NCI-H748 (cell line): ENCODE data around the gene NFIB.

Source experiments
- DNase-seq: peaks from one replicate; lab custom pipeline; 2025; ENCODE audit not compliant: unreplicated experiment; lab: John Stamatoyannopoulos, UW

Gene NFIB

GRCh38 chr9:14127656-14128055, 186.3 kb downstream of the NFIB start:
- no peak for DNase-seq

- no peak for DNase-seq
These were observed 194.0 kb downstream of the NFIB start for GRCh38 chr9:14119694-14120514.

- no peak for DNase-seq
These were observed 201.7 kb downstream of the NFIB start for GRCh38 chr9:14112226-14112625.

GRCh38 chr9:14111696-14112095, 202.2 kb downstream of the NFIB start:
- no peak for DNase-seq

DNA sequence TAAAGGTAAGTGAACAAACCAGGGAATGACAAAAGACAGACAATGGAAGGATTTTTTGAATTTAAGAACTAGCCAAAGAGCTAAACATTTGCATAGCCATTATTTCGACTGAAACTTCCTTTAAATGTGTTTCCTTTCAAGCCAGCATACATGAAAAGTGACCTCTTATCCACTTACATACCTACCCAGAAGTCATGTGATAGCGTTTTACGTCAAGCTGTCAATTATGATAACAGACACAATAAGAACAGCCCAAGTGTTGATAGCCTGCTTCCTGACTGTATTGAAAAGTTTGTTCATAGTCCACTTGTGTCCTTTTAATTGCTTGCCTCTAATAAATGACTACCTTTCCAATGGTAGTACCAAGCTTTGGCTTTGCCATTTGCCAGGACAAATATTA, 206.0 kb downstream of the NFIB start:
- peak; percentile 58 for DNase-seq

DNA sequence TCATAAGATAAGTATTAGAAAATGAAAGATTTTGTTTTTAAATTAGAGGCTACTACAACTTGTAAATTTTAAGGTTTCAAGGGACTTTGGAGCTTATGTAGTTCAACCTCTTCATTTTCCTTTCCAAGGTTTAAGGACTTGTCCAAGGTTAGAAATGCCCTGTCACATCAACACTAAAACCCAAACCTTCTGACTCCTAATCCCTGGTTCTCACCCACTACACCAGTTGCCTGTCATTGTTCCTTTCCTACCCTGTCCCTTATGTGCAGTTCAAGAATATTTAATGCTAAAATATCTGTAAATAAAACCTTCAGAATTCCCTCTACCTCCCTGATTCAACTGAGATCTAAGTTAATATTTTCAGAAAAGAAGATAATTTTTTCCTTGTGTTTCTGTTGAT, 206.4 kb downstream of the NFIB start:
- DNase-seq = peak; percentile 28

DNA sequence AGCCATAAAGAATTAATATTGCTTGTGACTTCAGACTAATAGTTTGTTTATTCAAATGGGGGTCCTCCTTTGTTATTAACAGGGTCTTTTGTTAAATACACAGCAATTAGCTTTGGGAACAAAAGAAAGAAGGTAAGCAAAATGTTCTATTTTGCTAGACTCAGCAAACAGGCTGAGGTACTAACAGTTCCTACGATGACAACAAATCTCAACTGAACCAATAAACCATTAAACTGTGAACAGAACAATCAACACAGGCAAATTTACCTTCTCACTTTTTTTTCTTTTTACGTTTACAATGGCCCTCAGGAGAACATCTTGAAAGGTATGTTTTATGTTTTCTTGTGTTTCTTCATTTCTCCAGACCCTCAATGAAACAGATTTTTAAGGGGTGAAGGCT, 207.2 kb downstream of the NFIB start:
- peak; percentile 98 for DNase-seq

- DNase-seq = no peak
These were observed 209.4 kb downstream of the NFIB start for GRCh38 chr9:14104496-14104895.

DNA sequence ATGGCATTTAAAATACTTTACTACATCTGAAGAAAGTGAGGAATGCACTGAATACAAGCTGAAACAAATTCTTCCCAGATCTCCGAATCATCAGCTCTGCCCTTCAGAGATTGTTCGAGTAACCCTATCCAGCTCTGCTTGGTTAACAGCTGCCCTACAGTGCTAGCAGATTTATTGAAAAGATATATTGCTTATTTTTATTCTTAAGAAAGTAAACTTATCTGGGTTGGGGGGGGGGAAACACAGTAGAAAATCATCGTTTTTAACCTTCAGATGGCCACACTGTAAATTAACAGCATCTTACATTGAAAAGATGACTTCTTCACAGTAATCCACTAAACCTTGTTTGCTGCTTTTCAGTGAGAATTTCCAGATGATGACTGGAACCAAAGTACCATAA, 210.8 kb downstream of the NFIB start:
- no peak for DNase-seq

GRCh38 chr9:14099737-14100136, 214.2 kb downstream of the NFIB start:
- DNase-seq = no peak

DNA sequence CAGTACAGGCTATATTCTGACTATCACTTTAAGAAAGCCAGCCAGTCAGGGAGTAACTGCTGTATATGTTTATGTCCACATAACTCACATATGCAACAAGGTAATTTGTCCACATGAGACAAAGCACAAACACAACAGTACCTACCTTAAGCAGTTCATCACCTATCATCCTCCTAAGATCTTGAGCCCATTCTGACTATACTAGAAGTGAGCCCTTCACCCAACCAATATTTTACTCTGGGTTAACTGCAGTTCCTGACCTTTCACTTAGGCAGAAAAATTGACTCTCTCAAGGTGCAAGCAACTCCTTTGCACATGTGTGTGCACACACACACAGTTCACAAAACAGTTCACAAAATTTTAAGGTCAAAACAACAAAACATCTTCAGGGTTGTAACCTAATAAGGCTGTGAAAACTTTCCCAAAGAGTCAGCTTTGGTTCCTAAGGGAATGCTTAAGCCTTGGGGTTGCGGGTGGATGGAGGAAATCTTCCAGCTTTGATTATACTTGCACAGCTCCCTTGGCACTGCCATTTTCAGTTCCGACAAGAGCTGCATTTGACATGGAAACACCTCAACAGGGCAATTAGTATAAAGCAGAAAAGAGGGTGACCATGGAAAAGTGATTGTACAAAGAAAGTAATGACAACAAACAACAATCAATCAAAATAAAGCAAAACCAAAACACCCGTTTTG, 215.3 kb downstream of the NFIB start:
- DNase-seq = peak; percentile 47

- DNase-seq = peak; percentile 56
These were observed 216.1 kb downstream of the NFIB start for GRCh38 chr9:14097666-14098415.

DNA sequence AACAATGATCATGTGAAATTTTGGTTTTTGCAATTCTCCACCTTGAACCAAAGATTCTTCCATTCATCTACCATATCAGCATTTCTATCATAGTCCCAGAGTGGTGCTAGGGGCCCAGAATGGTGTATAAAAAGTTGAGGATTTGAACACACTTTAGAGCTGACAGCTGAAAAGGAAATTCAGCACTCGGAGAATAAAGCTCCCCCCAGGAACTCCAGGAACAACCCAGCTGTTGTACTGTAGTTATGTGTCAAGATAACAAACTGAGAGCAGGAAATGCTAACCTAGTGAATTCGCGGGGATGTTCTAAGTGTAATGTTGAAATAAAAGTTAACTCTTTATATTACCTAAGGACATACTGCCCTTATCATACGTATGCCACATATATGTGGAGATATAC, 216.7 kb downstream of the NFIB start:
- peak; percentile 25 for DNase-seq

DNA sequence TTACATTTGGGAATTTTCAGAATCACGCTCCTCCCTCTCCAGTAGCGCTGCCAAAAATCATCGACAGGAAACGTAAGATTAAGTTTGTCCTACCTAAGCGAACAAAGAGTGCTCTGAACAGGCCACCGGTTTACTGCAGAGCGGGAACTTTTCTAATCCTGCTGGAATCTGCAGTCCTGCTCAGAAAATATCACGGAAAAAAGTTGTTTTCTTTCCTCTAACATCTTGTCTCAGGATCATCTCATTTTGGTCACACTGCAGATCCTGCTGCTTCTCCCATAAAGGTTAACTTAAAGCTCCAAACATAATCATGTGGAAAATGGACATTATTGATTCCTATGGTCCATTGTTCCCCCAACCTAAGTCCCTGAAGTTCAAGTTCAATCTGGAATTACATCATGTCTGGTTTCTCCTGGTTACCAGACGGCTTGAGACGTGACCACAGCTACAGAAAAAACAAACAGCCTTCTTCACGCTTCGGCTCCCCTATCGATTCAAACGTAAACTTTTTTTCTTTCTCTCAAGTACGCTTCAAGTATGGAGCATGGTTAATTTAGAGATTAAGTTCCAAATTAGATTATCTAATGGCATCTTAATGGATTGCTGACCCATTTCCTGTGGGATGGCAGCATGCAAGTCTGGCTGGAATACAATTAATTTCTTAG, 217.6 kb downstream of the NFIB start:
- DNase-seq = peak; percentile 89

GRCh38 chr9:14095277-14095676, 218.7 kb downstream of the NFIB start:
- DNase-seq = peak; percentile 49

DNA sequence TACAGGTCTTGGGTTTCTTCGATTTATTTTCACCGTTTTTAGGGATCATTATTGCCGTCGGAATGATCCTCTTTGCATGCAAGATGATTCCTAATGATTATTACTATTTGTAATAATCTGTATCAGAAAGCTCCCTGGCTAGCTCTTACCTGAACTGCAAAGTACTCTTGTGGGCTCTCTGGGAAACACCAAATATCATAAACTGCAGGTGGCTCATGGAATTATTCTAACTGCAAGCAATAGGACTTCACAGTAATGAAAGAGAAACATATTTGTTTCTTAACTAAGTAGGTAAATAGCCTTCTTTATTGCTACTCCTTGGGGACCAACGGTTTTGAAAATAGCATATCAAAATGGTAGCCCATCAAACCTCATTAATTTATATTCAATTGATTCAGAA, 219.4 kb downstream of the NFIB start:
- DNase-seq = peak; percentile 52

GRCh38 chr9:14092344-14092743, 221.6 kb downstream of the NFIB start:
- no peak for DNase-seq

DNA sequence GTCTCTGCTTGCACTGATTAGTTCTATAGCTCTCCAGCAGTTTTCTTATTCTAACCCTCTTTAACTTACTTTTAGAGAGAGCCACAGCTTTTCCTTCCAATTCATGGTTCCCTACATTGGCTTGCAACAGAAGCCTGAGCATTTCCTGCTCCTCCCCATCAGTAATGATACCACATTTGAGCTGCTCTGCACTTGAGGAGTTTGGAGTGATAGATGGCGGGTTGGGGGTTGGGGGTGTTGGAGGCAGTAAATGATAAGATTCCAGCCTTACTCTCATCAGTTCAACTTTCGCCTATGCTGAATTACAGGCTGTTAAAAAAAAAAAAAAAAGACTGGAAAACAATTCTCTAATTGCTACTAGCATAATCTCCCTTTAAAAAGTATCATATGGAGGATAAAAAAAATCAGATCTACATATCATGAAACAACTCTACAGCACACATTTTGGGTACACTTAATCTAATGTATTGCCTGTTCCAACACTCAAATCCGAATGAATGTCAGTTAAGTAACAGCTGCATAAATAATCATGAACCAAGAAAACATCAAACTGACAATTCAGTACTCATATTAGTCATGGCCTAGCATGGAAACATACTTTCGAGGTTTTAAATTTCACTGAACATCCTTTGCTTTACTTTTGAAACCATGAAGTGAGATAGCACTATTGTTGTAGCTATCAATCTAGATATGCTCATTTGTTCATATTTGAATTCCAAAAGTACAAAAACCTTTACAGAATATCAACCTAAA, 224.7 kb downstream of the NFIB start:
- DNase-seq = no peak

DNA sequence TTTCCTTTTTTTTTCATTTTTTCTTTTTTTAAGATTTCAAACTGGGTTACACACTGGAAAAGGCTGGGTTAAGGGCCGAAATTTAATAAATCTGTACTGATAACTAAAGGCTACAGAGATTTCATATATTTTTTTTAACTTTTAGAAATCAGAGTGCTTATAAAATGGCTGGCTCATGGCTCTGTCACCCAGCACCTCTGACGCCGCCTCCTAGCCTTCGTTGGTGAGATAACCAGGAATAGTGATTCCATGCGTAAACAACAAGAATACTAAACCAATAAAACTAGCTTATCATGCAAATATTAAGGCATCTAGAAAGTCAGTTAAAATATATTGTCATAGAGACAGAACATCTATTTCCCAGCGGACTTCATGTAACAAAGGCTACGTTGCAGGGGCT, 226.4 kb downstream of the NFIB start:
- no peak for DNase-seq

GRCh38 chr9:14086495-14086894, 227.4 kb downstream of the NFIB start:
- no peak for DNase-seq

DNA sequence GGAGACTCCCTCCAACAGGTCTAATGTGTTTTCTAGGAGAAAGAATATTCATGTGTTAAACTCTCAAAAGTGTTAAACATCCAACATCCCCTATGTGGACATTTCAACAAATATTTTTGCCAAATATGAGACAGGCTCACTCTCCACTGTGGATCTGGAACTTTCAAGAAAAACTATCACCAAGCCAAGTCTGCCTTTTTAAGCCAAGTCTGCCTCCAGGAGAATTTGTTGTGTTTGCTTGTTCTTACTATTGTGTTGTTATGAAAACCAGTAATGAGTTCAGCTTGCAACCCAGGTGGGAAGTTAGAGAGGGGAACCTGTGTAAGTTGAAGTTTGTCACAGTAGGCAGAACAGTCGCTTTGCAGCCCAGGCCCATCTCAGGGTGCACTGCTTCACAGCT, 228.1 kb downstream of the NFIB start:
- DNase-seq = no peak
